ENCODE measurements around the gene NME9. TPM values are rescaled to one million over a fixed set of nuclear protein-coding genes. Genes with fewer than 3 reads are reported as not detected.

The NME9 gene
- polyA plus RNA-seq, 1 donor, result 0.86 TPM

GRCh38 chr3:138271189-138271794, 58.4 kb downstream of the NME9 start:
- no peak for DNase-seq

- no peak for DNase-seq
These were observed 59.4 kb downstream of the NME9 start for GRCh38 chr3:138270245-138270644.

GRCh38 chr3:138267083-138267482, 62.6 kb downstream of the NME9 start:
- DNase-seq, result no peak

GRCh38 chr3:138265745-138266144, 63.9 kb downstream of the NME9 start:
- DNase-seq, result no peak

DNA sequence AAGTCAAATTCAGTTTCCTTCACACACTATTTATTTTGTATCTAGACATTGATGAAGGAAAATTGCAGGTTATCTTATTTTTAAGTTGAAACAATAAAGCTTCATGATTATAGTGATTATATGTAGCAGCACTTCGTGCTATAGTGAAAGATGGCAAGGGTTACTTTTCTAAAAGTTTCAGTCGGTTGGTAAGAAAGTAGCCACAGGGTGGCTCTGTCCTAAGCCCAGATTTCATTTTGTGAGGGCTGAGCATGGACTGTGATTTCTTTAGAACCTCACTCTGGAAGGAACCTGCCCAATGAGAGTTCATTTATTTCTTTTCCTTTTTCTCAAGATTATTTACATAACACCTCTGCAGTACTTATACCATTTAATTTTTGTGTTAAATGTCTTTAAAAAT, 66.5 kb downstream of the NME9 start:
- no peak for DNase-seq

DNA sequence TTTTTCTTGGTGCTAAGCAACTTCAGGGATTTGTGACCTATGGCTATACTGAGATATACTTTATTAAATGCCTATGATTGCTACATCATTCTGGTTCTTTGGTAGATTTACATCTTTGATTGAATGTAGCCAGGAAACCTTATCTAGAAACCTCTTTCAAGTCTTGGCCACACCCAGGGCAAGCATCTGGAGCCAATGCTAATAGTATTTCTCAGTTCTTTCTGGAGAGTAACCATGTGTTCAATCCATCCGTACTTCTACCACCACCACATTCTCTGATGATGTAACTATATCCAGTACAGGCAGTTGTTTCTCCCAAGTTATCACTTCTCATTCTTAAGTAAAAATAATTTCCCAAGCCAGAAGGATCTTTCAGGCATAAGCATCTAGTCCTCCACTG, 69.0 kb downstream of the NME9 start:
- no peak for DNase-seq

GRCh38 chr3:138259126-138259525, 70.5 kb downstream of the NME9 start:
- DNase-seq, result no peak

DNA sequence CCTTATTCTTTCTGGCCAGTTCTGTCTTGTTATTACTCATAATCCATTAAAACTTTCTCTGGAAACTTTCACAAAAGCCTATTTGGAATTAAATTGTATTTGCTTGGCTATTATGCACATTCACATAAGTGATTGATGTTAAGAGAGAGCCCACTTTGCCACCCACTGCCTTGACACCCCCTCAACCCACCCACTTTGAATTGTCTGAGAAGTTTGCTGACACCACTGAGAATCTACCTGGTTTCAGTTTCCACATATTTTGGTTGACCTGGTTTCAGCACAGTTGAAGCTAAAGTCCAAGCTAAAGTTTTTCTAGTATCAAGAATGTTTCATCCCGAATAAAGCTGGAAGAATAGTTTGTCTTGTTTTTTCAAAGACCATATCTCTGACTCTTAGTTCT, 71.7 kb downstream of the NME9 start:
- DNase-seq, result no peak

DNA sequence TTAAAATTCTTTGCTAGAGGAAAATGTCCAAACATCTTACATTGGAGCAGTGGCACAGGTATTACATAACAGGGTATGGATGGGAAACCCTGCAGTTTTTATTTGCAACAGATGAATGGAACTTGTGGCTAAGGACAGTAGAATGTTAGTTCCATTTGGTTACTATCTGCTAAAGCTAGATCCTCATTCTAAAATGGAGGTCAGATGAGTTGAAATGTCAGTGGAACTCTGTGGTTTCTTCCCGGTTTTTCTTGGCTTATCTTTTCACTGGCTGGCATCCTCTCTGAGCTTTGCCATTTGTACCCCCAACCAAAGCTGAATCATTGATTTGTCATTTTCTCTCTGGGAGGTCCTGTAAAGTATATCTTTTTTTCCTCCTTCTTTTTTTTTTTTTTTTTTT, 73.6 kb downstream of the NME9 start:
- DNase-seq, result no peak

GRCh38 chr3:138254216-138254615, 75.4 kb downstream of the NME9 start:
- DNase-seq, result no peak

DNA sequence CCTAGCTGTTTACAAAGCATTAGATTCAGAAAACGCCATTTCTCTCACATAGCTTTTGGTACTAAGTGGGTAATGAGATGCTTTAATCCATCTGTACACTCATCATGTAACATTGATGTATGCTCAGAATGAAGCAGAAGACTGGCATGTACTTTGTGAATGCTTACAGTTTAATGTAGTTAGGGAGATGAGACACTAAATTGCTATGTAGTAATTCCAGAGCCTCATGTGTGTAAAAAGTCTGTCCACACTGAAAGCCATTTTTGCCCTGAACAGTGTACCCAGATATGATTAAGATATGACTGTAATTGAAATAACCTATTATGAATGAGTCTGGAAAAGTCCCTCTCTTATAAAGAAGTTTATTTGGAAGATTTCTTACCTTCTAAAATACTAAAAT, 76.0 kb downstream of the NME9 start:
- no peak for DNase-seq

Other genes starting within 250 kb of the NME9 start
- 7.1 TPM for gene DZIP1L, start 214.2 kb downstream of the NME9 start, polyA plus RNA-seq (ENCODE audit: insufficient read length)
- gene A4GNT, start 197.5 kb downstream of the NME9 start, polyA plus RNA-seq (ENCODE audit: insufficient read length), result not detected
- gene DBR1, start 154.9 kb downstream of the NME9 start, polyA plus RNA-seq (ENCODE audit: insufficient read length), result 9.6 TPM
- 42.6 TPM for gene ARMC8, start 142.6 kb downstream of the NME9 start, polyA plus RNA-seq (ENCODE audit: insufficient read length)
- gene MRAS, start 18.7 kb upstream of the NME9 start, polyA plus RNA-seq (ENCODE audit: insufficient read length), result 75.7 TPM
- gene ESYT3, start 104.8 kb upstream of the NME9 start, polyA plus RNA-seq (ENCODE audit: insufficient read length), result 15.9 TPM